ENCODE measurements around the gene ATP2B2.
A peak's percentile ranks its signal among the peaks of the same experiment; 100 is the strongest.
"Not testable (repeated sequence)": the region's sequence is repeated elsewhere in the genome, so short reads cannot be mapped to it uniquely, and the experiment has no call there.

The ATP2B2 gene

GRCh38 chr3:10505050-10505790 is at the start of gene ATP2B2:
Gene ATP2B2 (minus strand): TSS chr3:10505586. CDS start chr3:10449543, 56,043 bp downstream.
- peak in 26 of 56 donors; percentile 9 to 59 (median 35) for DNase-seq

GRCh38 chr3:10554746-10555145 is 49.4 kb upstream of the ATP2B2 start:
- no peak for DNase-seq

- no peak for DNase-seq
Observed at GRCh38 chr3:10554236-10554611, 48.8 kb upstream of the ATP2B2 start.

GRCh38 chr3:10553591-10554235 is 48.3 kb upstream of the ATP2B2 start:
- DNase-seq = peak in 18 of 56 donors; percentile 6 to 60 (median 26)

- no peak for DNase-seq
Observed at GRCh38 chr3:10552631-10552943, 47.2 kb upstream of the ATP2B2 start.

- peak in 33 of 56 donors; percentile 7 to 74 (median 36) for DNase-seq
Observed at GRCh38 chr3:10551821-10552630, 46.6 kb upstream of the ATP2B2 start.

- DNase-seq = no peak
Observed at GRCh38 chr3:10551139-10551538, 45.8 kb upstream of the ATP2B2 start.

- peak in 3 of 56 donors; percentile 5 to 28 (median 13) for DNase-seq
Observed at GRCh38 chr3:10550705-10551104, 45.3 kb upstream of the ATP2B2 start.

- no peak for DNase-seq
Observed at GRCh38 chr3:10549617-10550230, 44.3 kb upstream of the ATP2B2 start.

GRCh38 chr3:10548992-10549391 is 43.6 kb upstream of the ATP2B2 start:
- no peak for DNase-seq

- DNase-seq = no peak
Observed at GRCh38 chr3:10547841-10548783, 42.7 kb upstream of the ATP2B2 start.

GRCh38 chr3:10547413-10547812 is 42.0 kb upstream of the ATP2B2 start:
- DNase-seq = no peak

- DNase-seq = no peak
Observed at GRCh38 chr3:10546820-10547263, 41.5 kb upstream of the ATP2B2 start.

- no peak for DNase-seq
Observed at GRCh38 chr3:10546181-10546624, 40.8 kb upstream of the ATP2B2 start.

- no peak for DNase-seq
Observed at GRCh38 chr3:10542518-10542917, 37.1 kb upstream of the ATP2B2 start.

GRCh38 chr3:10540347-10540746 is 35.0 kb upstream of the ATP2B2 start:
- DNase-seq = not testable (repeated sequence)

- no peak for DNase-seq
Observed at GRCh38 chr3:10534066-10534465, 28.7 kb upstream of the ATP2B2 start.

GRCh38 chr3:10533737-10534023 is 28.3 kb upstream of the ATP2B2 start:
- DNase-seq = no peak

GRCh38 chr3:10532939-10533736 is 27.8 kb upstream of the ATP2B2 start:
- no peak for DNase-seq

GRCh38 chr3:10531031-10531430 is 25.6 kb upstream of the ATP2B2 start:
- DNase-seq = no peak
